HG03103 (cell line): ENCODE measurements around the gene NLRP8.
"Not testable (repeated sequence)": the region's sequence is repeated elsewhere in the genome, so short reads cannot be mapped to it uniquely, and the experiment has no call there.

Experiments
- ATAC-seq: cut with Tn5 transposase; IDR thresholded peaks from one replicate; pipeline ENCODE4 v1.9.1; 2021; ENCODE audit warnings: low read depth; ENCODE audit not compliant: unreplicated experiment

The NLRP8 gene

DNA sequence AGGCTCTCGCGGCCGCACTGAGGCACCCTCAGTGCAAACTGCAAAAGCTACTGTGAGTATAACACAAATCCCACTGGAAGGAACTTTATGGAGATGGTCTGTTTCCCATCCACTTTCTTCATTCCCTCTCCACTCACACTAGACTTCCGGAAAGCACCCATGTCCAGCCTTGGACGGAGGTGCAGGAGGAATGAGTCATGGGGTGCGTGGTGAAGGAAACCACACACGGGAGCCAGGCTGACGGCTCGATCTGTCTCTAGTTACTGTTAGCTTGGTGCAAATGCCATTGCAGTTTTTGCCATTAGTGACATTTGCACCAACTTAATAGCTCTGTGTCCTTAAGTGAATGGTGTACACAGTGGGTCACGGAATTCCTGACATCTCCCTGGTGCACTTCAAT is 14.6 kb downstream of the NLRP8 start:
- ATAC-seq = no peak

DNA sequence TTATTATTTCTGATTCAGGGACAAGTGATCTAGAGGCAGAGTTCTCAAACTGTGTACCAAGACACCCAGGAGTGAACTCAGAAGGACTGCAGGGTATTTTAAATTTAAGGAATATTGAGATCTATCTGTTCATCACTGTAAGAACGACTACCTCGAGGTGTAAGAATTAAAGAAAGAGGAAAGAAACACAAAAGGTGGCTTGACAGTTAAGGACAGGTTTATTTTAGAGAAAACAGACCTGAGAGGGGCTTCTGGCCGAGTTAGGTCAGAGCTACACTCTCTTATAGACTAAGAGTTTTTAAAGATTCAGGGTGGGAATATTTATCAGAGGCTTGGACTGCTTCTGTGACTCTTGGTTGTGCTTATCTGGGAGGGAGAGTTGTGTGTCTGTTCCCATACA is 26.4 kb downstream of the NLRP8 start:
- ATAC-seq = no peak

DNA sequence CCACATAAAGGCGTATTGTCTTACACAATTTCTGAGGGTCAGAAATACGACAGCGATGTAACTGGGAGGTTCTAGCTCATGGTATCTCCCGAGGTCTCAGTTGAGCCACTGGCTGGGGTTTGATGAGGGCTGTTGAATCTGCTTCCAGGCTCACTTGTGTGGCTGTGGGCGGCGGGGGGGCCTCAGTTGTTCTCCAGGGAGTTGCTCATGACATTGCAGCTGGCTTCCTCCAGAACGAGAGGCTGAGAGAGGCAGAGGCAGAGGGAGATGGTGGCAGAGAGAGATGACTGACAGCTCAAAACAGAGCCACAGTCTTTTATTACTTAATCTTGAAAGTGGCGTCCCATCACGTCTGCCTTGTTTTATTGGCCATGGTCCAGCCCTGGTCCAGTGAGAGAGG is 32.8 kb downstream of the NLRP8 start:
- ATAC-seq = no peak

DNA sequence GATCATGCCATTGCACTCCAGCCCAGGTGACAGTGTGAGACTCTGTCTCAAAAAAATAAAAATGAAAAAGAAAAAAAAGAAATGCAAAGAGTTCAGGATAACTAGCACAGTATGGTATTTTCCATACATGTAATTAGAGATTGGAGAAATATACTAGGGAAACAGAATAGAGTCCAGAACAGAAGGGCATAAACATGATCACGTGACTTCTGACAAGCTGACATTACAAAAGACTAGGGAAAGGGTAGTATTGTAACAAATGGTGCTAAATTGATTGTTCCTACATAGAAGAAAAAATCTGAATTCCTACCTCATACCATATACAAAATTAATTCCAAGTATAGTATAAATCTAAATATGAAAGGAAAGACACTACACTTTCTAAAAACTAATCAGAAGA is 37.6 kb downstream of the NLRP8 start:
- ATAC-seq = no peak

DNA sequence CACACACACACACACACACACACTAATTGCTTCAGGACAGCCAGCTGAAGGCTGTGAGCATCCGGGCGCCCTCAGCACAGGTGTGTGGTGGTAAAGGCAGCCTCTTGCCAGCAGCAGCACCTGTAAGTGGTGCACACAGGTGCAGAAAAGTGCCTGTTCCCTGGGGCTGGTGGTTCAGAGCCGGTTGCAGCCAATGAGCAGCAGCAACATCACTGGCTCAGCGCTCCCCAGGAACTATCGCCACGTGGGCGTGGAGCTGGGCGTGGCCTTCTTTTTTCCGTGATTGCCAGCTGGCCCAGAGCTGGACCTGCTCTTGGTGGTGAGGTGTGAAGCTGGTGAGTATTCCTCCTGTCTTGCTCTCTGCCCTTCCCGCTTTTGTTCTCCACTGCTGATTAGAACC is 38.9 kb downstream of the NLRP8 start, which contains the start of gene NLRP5:
TSS of gene NLRP5 (plus strand) at position 289 of the 400 bp plus-strand sequence.
- ATAC-seq = no peak

GRCh38 chr19:55990831-55991230 is 43.2 kb downstream of the NLRP8 start:
- ATAC-seq = no peak

- ATAC-seq = no peak
Observed at GRCh38 chr19:55993492-55993891, 45.9 kb downstream of the NLRP8 start.

DNA sequence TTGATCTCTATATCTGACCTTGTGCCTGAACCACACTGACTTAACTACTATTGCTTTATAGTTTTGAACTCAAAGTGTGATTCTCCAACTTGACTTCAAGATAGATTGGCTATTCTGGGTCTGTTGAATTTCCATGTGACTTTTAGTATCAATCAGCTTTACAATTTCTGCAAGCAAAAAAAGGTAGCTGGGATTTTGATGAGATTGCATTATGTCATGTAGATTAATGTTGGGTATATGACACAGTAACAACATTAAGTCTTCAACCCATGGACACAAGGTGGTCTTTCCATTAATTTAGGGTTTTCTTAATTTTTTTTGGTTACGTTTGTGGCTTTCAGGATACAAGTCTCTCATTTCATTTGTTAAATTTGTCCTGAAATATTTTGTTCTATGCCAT is 67.1 kb downstream of the NLRP8 start:
- no peak for ATAC-seq

DNA sequence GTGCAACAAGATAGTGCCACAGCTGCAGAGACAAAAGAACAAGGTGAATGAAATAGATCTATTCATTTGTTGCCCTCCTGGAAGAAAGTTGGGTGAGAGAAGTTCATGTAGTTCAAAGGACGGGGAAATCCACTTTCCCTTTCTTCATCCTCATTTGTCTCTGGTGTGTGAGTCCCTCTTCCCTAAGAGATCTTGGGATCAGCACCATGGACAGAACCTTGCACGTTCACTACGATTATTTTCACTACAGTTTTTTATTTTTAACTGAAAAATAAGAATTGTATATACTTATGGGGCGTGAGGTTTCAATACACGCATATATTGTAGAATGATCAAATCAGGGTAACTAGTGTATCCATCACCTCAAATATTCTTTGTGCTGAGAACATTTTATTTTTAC is 68.1 kb downstream of the NLRP8 start:
- ATAC-seq = no peak

GRCh38 chr19:56019325-56019724 is 71.7 kb downstream of the NLRP8 start:
- not testable (repeated sequence) for ATAC-seq

DNA sequence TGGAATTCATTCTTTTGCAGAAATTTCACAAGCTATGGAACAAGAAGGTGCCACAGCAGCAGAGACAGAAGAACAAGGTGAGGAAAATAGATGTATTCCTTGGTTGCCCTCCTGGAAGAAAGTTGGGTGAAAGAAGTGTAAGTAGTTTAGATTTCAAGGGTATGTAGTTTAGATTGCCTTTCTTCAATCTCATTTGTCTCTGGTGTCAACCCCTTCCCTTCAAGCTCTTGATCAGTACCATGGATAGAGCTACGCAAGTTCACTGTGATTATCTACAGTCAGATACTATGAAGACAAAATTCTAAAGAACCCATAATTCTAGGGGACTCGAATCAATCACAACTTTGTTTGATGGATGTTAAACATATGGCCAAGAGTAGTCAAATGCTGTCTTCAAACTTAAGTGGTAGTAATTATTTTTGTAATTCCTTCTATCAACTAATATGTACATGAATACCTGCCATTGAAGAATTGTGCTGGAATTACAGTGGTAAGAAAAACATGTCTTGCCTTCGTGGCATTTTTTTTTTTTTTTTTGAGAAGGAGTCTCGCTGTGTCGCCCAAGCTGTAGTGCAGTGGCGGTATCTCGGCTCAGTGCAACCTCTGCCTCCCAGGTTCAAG is 72.8 kb downstream of the NLRP8 start:
- ATAC-seq = not testable (repeated sequence)

- no peak for ATAC-seq
Observed at GRCh38 chr19:56026769-56027168, 79.1 kb downstream of the NLRP8 start.
